Hepatocyte (in vitro differentiated cells): ENCODE data around the gene TSPYL4.

Experiments used
- CTCF ChIP-seq: fragments of 200-600 bp; sonication (generic); IDR thresholded peaks from 2 replicates; pipeline ENCODE4 v1.5.1; 2016; ENCODE audit warnings: antibody characterized with exemption, mild to moderate bottlenecking; ENCODE audit not compliant: poor library complexity
- EZH2 ChIP-seq: fragments of 200-600 bp; sonication (generic); IDR thresholded peaks from 2 replicates; pipeline ENCODE4 v1.6.1; 2016; ENCODE audit warnings: antibody characterized with exemption, mild to moderate bottlenecking, borderline replicate concordance

GRCh38 chr6:116210750-116211425 lies 43.0 kb downstream of the TSPYL4 start:
- TF ChIP-seq CTCF (no peak), EZH2 (no peak)
